ENCODE results near the gene RNF145.

The RNF145 gene

DNA sequence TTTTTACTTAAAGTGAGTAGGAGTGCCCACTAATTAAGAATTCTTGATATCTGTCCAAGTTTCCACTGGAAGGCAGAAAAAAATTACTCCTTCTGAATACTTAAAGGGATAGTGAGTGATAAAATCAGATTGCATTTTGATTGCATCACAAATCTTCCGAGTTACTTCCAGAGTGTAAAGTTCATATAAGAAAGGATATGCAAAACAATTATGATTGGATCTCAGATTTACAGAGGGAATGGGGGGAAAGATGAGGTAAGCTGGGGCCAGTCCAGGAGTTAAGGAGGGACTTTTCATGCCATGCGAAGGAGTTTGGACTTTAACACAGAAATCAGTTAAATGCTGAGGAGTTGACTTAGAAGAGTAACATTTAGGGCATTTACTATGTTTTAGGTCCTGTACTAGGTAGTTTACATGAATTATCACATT, 9.3 kb upstream of the RNF145 start:
- DNase-seq (ENCODE audit: low read depth, low spot score): no peak

GRCh38 chr5:159217236-159217635, 7.9 kb upstream of the RNF145 start:
- DNase-seq (ENCODE audit: low read depth, low spot score): no peak

DNA sequence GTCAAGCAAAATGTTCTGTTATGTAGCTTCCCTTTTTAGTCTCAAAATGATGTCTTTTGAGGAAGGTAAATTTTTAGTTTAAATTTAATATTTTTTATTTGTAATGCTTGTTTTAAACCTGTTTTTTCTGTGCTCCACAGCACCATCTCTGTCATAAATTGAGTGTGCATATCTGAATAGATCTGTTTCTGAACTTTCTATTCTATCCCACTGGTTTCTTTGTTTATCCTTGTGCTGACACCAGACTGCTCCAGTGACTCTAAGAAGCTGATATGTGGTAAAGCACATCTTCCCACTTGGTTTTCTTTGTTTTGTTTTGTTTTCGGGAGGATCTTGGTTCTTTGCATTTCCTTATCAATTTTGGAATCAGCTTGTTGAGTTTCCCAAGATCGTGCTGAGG, 7.1 kb upstream of the RNF145 start:
- DNase-seq (ENCODE audit: low read depth, low spot score): no peak

GRCh38 chr5:159215886-159216285, 6.5 kb upstream of the RNF145 start:
- DNase-seq (ENCODE audit: low read depth, low spot score): no peak

- DNase-seq (ENCODE audit: low read depth, low spot score): no peak
These were observed 5.3 kb upstream of the RNF145 start for GRCh38 chr5:159214486-159215271.

DNA sequence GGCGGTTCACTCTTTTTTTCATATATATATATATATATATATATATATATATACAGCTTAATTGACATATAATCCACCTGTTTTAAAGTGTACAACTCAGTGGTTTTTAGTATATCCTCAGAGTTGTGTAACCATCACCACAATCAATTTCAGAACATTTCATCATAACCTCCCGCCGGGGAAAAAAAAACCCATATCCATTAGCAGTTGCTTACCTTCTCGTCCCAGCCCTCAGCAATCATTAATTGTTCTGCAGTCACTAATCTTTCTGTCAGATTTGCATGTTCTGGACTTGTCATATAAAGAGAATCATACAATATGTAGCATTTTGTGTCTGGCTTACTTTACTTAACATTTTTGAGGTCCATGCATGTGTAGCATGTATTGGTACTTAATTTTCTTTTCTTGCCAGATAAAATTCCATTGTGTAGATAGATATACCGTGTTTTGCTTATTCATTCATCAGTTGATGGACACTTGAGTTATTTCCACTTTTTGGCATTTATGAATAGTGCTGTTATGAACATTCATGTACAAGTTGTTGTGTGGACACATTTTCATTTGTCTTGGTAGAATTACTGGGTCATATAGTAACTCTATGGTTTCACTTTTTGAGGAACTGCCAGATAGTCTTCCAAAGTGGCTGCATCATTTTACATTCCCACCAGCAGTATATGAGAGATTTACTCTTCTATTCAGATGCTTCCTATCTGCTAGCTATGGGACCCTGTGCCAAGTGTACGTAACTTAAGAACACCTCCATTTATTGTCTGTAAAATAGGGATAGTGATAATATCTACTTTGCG, 3.5 kb upstream of the RNF145 start:
- DNase-seq (ENCODE audit: low read depth, low spot score): no peak

GRCh38 chr5:159211729-159212174, 2.4 kb upstream of the RNF145 start:
- no peak for DNase-seq (ENCODE audit: low read depth, low spot score)

GRCh38 chr5:159210846-159211245, 1.5 kb upstream of the RNF145 start:
- DNase-seq (ENCODE audit: low read depth, low spot score): no peak

DNA sequence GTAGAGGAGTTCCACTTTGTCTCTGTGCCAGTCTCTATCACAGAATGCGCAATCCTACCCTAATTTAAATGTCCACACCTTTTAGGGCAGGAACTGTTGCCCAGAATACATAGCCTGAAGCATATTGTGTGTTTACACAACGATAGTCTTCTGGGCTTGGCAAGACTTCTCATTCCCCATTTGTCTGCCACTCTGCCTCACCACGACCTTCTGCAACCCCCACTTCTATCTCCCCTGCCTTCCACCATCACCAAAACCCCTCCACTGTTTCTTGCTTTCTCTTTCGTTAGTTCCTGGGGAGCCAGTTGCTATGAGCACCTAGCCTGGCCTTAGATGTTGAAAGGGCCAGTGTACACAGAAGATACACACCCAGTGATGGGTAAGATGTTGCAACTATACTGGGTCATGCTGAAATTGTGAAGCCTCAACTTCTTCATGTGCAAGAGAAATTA, 883 bp upstream of the RNF145 start:
- peak; percentile 20 for DNase-seq (ENCODE audit: low read depth, low spot score)

DNA sequence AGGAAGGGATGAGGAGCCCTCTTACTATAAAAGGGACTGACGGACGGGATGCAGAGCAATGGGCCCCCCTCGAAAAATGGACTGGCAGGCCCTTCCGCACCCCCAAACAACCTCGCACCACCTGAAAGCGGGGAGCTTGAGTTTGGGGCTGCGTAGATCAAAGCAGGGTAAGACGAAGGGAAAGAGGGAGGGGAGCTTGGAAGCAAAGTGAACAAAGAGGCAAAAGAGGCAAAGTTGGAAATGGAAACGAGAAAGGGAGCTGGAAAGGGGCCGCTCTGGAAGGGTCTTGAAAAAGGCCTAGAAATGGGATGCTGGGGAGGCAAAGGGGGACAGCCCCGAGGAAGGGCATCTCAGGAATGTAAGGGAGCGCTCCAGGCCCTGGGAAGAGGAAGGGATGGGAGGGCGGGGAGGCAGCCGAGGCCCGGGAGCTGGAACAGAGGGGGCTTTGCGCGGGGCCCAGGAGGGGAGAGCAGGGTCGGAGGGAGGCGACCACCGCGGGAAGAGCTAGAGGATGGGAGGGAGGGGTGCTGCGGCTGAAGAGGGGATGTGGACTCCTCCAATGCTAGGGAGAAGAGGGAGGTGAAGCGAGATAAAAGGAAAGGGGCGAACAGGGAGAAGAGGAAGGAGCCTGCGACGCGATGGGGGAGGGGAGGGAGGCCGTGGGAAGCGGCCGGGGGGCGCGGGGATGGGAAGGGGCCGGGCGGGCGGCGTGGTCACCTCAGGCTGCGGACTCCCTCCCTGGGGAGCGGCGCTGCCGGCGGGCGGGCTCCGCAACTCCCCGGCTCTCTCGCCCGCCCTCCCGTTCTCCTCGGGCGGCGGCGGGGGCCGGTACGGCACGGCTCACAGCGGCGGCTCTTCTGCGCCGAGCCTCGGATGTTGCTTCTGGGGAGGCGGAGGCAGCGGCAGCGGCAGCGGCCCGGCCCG, 577 bp downstream of the RNF145 start:
- DNase-seq (ENCODE audit: low read depth, low spot score): peak; percentile 72

GRCh38 chr5:159207686-159208513, 1.5 kb downstream of the RNF145 start:
- peak; percentile 89 for DNase-seq (ENCODE audit: low read depth, low spot score)

DNA sequence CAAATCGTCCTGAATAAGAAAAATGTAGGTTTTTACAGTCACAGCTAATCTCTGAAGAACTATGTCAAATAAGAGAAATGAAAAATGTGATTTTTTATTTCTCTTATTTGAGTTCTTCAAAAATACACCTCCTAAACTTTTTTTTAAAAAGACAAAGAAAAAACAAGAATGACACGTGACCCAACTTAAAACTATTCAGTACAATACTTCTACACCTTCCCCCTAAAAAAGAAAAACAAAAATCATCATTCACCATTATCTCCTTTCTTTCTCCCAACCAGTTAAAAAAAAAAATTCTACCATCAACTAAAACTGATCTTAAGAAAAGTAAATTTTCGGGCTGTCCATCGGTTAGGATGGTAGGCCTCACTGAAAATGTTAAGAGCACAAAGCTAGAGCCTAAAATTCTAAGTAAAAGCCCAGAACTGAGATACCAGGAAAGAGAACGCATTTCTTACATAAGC, 2.1 kb downstream of the RNF145 start:
- DNase-seq (ENCODE audit: low read depth, low spot score): no peak

DNA sequence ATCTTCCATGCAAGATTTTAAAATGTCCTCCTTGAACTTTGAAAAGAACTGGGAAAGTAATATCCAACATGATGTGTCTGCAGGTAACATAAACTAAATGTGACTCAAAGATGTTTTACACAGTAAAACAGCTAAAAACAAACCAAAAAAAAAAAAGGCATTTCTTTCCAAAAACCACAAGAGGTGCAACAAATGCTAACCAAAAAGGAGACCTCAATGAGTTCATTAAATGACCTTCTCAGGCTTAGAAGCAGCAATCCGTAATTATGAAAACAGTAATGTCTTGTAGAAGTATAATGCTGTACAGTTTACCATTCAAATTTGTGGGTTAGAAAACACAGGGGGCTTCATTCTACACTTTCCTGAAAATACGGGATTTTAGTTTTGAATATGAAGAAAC, 2.5 kb downstream of the RNF145 start:
- DNase-seq (ENCODE audit: low read depth, low spot score): no peak

DNA sequence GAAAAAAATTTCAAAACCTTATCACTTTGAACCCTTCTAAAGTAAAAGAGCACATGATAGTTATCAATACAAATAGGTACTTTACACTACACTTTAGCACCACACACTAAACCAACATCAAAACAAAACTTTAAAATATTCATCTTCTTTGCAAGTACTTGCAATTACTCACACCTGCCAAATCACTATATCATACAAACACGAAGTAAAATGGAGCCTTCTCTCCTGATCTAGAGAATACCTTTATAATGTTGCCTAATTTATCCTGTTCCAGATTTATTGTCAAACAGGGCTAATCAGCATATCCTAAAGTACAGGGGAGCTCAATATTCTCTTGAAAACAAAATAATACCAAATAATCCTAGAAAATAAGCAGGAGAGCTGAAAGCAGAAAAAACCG, 3.0 kb downstream of the RNF145 start:
- no peak for DNase-seq (ENCODE audit: low read depth, low spot score)

DNA sequence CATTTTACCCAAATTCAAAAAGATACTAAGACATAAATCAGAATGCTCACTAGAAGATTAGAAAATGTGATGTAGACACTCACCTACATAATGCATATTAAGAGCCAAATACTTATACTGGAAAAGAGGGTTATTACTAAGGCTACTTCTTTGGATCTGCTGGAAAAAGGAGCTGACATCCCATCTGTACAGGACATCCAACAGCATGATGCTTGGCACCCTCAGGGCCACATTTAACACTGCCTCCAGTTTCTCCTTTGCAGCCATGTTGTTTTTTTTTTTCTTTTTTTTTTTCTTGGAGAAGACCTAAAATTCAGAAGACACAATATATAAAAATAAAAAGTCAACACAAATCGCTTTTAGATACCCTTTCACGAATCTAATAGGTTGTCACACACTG, 6.0 kb downstream of the RNF145 start:
- no peak for DNase-seq (ENCODE audit: low read depth, low spot score)

DNA sequence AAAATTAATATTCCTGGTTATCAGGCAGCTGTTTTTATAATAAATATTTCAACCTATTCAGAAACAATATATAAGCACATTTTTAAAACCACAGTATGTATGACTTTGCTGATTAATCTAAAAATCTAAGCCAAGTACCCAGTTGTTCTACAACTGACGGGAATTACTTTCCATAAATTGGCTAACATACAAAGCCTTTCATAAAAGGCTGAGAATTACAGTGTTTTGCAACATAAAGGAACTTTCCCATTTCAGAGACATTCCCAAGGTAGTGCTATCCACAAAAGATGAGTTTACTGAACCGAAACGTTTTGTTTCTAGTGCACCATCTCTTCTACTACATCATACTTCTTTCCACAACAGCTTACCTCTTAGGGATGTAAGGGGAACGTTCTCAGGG, 7.2 kb downstream of the RNF145 start:
- no peak for DNase-seq (ENCODE audit: low read depth, low spot score)

- no peak for DNase-seq (ENCODE audit: low read depth, low spot score)
These were observed 9.6 kb downstream of the RNF145 start for GRCh38 chr5:159199780-159200179.

DNA sequence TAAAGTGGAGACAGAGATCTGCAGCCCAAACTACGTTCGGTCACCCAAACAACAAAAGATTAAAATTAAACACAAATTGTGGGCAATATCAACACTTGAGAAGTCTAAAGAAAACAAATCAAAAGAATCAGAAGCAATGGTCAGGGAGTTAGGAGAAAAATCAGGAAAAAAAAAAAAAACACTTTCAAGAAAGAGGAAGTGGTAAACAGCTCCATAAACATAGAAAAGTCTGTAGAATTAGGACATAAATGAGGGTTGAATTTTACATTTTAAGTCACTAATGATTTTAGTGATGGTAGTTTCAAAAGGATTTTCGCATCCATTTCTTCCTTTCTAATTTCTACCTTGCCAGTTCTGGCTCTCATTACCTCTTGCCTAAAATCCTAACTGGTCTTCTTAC, 10.1 kb downstream of the RNF145 start:
- DNase-seq (ENCODE audit: low read depth, low spot score): no peak

DNA sequence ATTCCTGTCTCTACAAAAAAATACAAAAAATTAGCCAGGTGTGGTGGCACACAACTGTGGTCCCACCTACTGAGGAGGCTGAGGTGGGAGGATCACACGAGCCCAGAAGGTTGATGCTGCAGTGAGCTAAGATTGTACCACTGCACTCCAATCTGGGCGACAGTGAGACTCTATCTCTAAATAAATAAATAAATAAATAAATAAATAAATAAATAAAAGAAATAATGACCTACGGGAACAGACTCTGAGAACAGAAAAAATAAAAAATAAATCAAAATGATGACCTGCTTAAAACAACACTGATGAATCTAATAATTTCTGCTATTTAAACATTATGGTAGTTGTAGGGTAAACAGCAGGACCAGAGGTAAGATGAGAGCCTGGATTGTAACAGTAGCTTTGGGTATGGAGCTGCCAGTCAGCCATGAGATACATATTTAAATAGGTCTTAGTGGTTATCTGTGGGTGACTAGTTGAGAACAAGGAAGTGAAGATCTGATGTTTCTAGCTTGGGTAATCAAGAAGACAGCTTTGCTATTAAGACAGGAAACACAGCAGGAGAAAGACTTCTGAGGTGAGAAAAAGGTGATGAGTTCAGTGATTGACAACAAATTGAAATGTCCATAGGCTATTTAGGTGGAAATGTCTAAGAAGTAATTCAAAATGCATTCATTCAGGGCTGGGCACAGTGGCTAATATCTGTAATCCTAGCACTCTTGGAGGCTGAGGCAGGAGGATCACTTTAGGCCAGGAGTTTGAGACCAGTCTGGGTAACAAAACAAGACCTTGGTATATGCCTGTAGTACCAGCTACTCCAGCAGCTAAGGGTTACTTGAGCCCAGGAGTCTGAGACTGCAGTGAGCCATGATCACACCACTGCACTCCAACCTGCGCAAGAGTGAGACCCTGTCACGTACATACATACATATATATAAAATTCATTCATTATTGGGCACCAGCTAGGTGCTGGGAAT, 11.0 kb downstream of the RNF145 start:
- DNase-seq (ENCODE audit: low read depth, low spot score): no peak

DNA sequence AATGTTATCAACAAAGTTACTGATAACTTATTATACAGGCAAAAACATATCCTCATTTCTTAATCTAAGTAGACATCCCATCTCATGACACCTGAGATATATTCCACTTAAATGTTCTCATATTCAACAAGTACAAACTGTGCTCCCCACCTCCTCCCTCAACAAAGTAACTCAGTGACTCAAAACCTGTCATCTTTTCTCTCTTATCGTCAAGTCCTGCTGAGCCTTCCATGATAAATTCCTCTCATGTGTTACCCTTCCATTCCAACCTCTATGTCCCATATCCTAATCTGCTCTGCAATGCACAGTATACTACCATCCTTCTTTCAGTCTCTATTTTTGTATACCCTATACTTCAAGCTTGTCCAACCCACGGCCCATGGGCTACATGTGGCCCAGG, 13.6 kb downstream of the RNF145 start:
- no peak for DNase-seq (ENCODE audit: low read depth, low spot score)
